SIG-M5 treated with dmso at 0.1 percent for 504 hours (cell line): ENCODE measurements around the gene CAMK2A.
A peak's percentile ranks its signal among the peaks of the same experiment; 100 is the strongest.

Experiments
- DNase-seq: peaks from one replicate; lab custom pipeline; 2025; ENCODE audit not compliant: unreplicated experiment; lab: John Stamatoyannopoulos, UW

The CAMK2A gene

GRCh38 chr5:150289551-150290390 lies at the start of gene CAMK2A:
Gene CAMK2A, minus strand, starts transcription at chr5:150289773. Its CDS starts 148 bp downstream, at chr5:150289625.
- DNase-seq: no peak

GRCh38 chr5:150339165-150339564 lies 49.6 kb upstream of the CAMK2A start:
- no peak for DNase-seq

GRCh38 chr5:150338546-150338945 lies 49.0 kb upstream of the CAMK2A start:
- no peak for DNase-seq

GRCh38 chr5:150335778-150336177 lies 46.2 kb upstream of the CAMK2A start:
- no peak for DNase-seq

GRCh38 chr5:150333400-150333799 lies 43.8 kb upstream of the CAMK2A start:
- no peak for DNase-seq

- DNase-seq: no peak
Measured at GRCh38 chr5:150329881-150330876, 40.6 kb upstream of the CAMK2A start.

- DNase-seq: no peak
Measured at GRCh38 chr5:150329038-150329437, 39.5 kb upstream of the CAMK2A start.

GRCh38 chr5:150328515-150328914 lies 38.9 kb upstream of the CAMK2A start:
- no peak for DNase-seq

GRCh38 chr5:150327139-150327538 lies 37.6 kb upstream of the CAMK2A start:
- DNase-seq: no peak

GRCh38 chr5:150326707-150327106 lies 37.1 kb upstream of the CAMK2A start:
- no peak for DNase-seq

- no peak for DNase-seq
Measured at GRCh38 chr5:150325426-150325825, 35.9 kb upstream of the CAMK2A start.

GRCh38 chr5:150323819-150324218 lies 34.2 kb upstream of the CAMK2A start:
- DNase-seq: no peak

GRCh38 chr5:150323092-150323491 lies 33.5 kb upstream of the CAMK2A start:
- no peak for DNase-seq

GRCh38 chr5:150322202-150322601 lies 32.6 kb upstream of the CAMK2A start:
- peak; percentile 26 for DNase-seq

- DNase-seq: no peak
Measured at GRCh38 chr5:150321784-150322183, 32.2 kb upstream of the CAMK2A start.

- DNase-seq: no peak
Measured at GRCh38 chr5:150321211-150321610, 31.6 kb upstream of the CAMK2A start.

GRCh38 chr5:150320044-150320613 lies 30.6 kb upstream of the CAMK2A start:
- no peak for DNase-seq

- DNase-seq: no peak
Measured at GRCh38 chr5:150319484-150319790, 29.9 kb upstream of the CAMK2A start.

- DNase-seq: no peak
Measured at GRCh38 chr5:150318613-150319483, 29.3 kb upstream of the CAMK2A start.
